HG03025 (cell line): Measurements from ENCODE around the gene FER.

Source experiments
- ATAC-seq: cut with Tn5 transposase; IDR thresholded peaks from one replicate; pipeline ENCODE4 v1.9.1; 2021; ENCODE audit warnings: mild to moderate bottlenecking, moderate library complexity; ENCODE audit not compliant: unreplicated experiment, low FRiP score

Gene FER

GRCh38 chr5:109223531-109223930 is 475.8 kb downstream of the FER start:
- no peak for ATAC-seq

GRCh38 chr5:109224276-109224882 is 476.7 kb downstream of the FER start:
- ATAC-seq = no peak

GRCh38 chr5:109225716-109226625 is 478.3 kb downstream of the FER start:
- no peak for ATAC-seq

GRCh38 chr5:109230369-109230768 is 482.7 kb downstream of the FER start:
- no peak for ATAC-seq

GRCh38 chr5:109231331-109231730 is 483.6 kb downstream of the FER start:
- ATAC-seq = no peak

GRCh38 chr5:109234381-109234780 is 486.7 kb downstream of the FER start:
- no peak for ATAC-seq

GRCh38 chr5:109239456-109239855 is 491.8 kb downstream of the FER start:
- ATAC-seq = no peak

GRCh38 chr5:109242518-109242917 is 494.8 kb downstream of the FER start:
- no peak for ATAC-seq

GRCh38 chr5:109246395-109246794 is 498.7 kb downstream of the FER start:
- ATAC-seq = no peak
